Measurements from ENCODE around the gene PCNX1.
"Not testable (repeated sequence)": the region's sequence is repeated elsewhere in the genome, so short reads cannot be mapped to it uniquely, and the experiment has no call there.

Gene PCNX1

DNA sequence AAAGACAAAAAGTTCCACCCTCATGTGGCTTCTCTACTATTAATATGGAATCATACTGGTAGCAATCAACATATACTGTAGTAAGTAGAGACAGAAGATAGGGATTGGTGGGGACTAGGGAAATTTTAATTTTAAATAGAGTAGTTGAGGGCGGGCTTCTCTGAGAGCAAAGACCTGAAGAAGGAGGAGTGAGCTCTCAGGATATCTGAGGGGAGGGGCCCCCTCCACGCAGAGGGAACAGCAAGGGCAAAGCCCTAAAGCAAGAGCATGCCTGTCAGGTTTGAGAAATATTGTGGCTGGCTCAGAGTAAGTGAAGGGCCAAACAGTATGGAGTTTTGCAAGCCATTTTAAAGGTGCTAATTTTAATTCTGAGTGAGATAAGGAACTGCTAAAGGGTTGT, 64.3 kb downstream of the PCNX1 start:
- no peak for DNase-seq

DNA sequence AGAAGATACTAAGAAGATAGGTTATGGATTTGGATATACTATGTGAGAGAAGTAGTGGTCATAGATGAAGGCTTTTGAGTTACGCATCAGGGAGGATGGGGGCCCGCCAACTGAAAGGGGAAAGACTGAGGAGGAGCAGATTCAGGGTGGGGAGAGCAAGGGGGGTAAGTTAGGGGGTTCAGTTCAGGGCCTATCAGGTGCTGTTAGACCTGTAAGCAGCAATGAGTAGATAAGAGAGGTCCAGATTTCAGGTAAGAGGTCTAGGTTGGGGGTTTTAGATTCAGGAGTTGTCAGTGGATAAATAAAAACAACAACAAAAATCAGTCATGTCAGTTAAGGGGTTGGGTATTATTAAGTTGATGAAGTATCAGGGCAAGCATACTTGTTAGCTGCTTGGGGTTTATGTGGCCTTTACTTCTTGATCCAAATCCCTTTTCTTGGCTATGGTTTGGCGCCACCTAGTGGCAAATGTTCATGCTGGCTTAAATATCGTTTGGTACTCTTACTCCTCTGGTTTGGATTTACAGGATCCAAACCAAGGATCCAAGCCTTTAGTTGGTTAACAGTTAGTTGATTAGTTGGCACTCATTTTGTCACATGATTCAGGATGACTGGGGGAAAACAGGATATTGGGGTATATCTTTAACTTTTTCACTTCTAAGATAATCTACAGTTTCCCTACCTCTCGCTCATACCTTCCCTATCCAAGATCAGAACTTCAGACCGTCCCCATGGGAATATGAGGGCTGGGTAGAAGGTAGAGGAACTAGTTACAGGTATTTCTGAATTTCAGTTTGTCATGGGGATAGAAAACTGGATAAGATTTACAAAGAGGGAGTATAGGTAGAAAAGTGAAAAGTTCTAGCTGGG, 65.1 kb downstream of the PCNX1 start:
- peak; percentile 89 for DNase-seq

DNA sequence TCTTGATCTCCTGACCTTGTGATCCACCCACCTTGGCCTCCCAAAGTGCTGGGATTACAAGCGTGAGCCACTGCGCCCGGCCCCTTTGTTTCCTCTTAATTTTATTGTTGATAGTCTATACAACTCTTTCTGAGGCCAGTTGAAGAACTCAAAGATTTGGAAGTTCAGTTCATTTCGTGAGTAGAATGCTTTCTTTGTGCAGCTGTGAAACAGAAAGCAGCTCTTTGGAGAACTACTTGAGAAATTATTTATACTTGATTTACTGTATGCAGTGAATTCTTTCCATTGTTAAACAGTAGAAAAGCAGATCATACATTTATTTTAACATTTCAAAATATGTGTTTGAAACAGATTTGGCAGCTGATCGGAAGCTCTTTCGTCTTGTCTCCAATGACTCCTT, 69.3 kb downstream of the PCNX1 start:
- no peak for DNase-seq

DNA sequence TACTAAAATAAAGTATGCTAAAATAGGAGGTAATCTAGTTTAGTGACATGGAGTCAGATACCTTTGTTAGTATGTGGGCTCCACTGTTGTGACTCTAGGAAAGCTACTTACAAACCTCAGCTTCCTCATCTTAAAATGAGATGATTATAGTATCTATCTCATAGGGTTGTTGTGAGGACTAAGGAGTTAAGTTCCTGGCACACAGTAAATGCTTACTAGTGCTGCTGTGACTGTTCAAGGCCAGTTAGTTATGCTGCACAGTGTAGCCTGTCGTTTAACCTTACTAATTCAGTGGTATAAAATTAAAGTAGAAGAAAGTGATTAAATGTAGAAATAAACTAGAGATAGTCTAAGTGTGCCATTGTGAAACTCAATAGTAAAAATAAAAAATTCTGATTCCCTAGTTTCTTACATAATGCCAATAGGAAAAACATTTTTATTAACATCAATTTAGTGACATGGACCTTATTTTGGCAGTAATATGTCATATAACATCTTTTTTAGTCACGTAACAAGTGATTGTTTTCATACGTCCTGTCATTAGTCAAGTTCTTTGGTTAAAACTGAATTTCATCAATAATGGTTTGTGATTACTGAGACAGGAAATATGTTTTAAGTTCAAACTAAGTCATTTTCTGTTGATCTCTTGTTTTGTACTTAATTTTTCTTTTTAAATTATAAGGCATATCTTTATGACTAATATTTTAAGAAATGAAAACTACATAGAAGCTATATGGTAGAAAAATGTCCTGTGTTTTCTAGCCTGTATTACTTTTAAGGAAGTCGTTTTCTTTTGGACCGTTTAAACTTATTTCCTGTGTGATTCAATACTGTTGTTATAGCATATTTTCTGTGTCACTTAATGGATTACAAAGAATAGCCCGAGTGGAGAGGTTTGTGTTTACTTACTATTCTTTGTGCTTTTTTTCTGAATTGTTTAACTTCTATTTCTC, 74.0 kb downstream of the PCNX1 start:
- DNase-seq: no peak

DNA sequence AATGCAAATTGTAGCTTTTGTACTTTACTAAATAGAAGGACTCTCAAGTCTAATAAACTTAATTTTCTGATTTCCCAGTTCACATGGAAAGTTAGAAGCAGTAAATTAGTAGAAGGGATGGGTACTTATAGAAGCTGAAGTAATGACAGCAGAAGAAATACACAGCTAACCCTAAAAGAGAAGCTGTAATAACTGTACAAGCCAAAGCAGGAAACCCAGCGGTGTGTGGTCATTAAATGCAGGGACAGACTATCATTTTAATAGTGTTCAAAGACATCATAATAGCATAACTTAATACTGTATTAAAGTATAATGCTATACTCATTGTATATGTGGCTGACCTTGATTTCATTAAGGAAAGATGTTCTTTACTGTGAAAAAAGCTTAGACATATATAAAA, 74.9 kb downstream of the PCNX1 start:
- DNase-seq: no peak

DNA sequence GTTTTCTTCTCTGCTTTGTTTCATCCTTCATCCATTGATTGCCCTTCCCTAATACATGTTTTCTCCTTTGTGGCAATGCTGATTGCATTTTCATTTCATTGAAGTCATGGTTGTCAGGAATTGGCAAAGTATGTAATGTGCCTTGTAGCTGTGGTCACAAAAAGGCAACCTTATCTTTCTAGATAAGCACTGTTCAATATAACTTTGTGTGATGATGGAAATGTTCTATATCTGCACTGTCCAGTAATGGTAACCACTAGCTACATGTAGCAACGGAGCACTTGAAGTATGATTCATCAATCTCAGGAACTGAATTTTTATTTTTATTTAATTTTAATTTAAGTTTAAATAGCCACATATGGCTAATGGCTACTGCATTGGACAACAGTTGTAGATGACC, 79.8 kb downstream of the PCNX1 start:
- no peak for DNase-seq

DNA sequence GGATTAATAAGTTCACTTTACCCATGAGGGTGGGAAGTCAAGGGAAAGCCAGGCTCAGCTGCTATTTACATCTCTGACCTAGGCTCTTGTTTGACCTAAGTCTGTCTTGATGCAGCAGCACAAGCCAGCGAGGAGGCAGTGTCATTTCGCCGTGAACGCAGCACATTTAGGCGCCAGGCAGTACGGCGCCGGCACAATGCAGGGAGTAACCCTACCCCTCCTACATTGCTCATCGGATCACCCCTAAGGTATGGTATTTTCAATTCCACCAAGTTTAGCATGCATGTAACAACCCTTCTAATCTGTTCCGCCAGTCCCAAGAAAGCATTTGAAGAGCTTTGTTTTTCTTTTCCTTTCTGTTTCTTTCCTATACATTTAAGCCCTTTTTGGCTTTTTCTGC, 81.2 kb downstream of the PCNX1 start:
- peak; percentile 17 for DNase-seq

DNA sequence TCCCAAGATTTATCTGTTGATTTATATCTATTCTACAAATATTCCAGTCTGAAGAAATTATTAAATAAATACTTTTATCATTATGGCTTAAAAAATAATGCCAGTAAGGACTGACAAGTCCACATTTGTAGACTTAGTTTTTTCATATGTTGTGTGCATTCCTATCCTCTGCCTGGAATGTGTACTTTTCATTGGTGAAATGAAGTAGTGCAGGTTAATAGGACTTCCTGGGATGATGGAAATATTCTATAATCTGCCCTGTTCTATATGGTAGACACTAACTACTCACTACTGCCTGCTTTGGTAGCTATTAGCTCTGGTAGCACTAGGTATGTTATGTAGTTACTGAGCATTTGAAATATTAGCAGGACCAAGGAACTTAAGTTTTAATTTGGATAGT, 86.7 kb downstream of the PCNX1 start:
- DNase-seq: no peak

DNA sequence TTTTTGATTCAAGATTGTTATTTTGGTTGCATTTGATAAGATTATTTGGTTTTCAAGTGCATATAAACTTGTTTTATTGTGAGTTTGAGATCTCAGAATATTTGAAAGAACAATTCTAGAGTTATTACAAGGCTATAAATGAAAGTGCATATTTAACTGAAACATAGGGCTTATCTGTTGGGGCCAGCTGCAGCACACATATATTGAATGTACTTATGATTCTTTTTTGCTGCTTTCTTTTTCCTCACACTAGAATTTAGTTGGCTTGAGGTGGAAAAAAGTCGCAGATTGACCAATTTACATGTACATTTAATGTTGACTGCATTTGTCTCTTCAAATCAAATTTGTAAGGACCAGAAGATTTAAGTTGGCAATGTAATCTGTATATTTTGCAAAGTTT, 88.0 kb downstream of the PCNX1 start:
- DNase-seq: no peak

DNA sequence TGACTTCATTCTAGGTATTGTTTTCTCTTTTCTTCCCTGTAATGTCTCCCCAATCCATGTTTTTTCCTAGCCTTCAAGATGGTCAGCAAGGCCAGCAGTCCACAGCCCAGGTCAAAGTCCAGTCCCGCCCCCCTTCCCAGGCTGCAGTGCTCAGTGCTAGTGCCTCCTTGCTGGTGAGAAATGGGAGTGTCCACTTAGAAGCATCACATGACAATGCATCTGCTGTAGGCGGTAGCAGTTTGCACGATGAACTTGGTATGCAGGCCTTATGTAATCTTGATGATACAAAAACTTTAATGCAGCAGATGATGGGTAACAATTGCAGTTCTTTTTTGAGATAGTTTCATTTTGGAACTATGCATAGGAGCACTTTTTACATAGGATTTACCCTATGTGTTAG, 88.4 kb downstream of the PCNX1 start:
- DNase-seq: no peak

DNA sequence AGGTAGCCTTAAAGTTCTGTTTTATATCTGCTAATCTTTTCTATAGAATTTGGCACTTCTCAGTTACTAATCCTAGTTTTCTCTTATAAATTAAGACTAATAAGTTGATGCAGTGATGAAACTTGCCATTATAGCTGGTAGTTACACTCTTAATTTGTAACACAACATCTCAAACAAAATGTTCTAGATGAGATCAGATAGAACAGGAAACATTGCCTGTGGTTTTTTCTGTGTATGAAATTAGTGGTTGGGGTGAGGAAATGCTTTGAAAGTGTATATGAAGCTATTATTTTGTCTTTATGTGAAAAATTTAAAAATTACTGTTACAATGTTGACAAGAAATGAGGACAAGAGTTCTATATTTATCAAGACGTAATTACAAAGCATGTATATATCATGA, 91.9 kb downstream of the PCNX1 start:
- DNase-seq: no peak

DNA sequence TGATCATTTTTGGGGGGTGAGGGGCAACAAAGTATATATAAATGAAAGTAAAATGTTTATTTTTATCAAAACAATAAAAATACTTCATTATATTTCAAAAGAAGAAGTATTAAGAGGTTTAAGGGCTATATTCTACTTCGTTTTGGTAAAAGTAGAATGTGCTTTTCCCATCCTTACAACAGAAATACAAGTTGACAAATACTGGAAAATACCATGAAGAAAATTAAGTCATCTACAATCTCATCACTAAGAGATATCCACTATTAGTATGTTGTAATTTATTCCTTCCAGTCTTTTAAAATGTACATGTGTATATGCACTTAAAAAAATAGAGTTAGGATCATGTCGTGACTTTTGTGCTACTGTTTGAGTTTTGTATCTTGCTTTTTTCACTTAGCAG, 92.8 kb downstream of the PCNX1 start:
- DNase-seq: no peak

DNA sequence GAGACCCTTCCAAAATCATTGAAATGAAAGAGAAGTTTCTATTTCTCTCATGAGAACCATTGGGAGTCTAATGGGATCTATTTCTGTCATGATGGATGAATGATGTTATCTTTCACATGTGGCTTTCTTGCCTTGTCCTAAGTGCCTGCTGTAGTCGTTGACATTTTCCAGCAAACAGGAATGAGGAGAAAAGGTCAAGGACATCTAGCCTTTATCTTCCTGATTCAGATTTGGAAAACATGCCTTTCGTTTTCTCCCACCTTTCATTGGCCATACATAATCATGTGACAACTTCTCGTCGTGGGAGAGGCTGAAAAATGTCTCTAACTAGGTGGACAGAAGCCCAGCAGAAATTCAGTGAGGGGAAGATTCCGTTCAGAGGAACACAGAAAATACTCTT, 94.5 kb downstream of the PCNX1 start:
- DNase-seq: no peak

DNA sequence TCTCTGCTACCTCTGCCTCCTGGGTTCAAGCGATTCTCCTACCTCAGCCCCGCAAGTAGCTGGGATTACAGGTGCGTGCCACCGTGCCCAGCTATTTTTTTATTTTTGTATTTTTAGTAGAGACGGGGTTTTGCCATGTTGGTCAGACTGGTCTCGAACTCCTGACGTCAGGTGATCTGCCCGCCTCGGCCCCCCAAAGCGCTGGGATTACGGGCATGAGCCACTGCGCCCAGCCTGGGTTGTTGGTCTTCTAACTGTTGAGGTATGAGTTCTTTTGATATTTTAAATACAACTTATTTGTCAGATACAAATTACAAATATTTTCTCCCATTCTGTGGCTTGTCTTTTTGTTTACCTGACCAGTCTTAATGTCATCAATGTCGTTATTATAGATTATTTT, 95.9 kb downstream of the PCNX1 start:
- DNase-seq: no peak

DNA sequence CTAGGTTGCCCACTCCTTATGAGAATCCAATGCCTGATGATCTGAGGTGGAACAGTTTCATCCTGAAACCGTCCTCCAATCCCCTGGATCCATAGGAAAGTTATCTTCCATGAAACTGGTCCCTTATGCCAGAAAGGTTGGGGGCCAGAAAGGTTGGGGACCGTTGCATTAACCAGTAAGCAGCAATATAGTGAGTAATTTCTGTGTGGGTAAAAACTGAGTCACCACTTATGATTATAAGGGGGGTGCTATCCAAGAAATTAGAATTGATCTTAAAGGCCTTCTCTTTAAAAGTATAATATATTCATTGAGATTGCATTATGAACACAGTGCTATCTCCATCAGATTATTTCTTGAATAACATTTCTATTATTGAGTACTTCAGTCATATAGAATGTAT, 97.2 kb downstream of the PCNX1 start:
- DNase-seq: no peak

DNA sequence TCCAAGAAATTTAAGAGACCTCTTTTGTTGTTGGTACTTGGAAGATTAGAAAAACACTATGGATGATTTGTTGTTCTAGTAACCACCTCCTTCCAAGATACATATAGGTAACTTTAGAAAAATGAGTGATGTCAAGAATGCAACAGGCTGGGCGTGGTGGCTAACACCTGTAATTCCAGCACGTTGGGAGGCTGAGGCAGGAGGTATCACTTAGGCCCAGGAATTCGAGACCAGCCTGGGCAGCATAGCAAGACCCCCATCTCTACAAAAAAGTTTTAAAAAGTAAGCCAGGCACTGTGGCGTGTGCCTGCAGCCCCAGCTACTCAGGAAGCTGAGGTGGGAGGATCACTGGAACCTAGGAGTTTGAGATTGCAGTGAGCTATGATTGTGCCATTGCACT, 97.8 kb downstream of the PCNX1 start:
- no peak for DNase-seq

DNA sequence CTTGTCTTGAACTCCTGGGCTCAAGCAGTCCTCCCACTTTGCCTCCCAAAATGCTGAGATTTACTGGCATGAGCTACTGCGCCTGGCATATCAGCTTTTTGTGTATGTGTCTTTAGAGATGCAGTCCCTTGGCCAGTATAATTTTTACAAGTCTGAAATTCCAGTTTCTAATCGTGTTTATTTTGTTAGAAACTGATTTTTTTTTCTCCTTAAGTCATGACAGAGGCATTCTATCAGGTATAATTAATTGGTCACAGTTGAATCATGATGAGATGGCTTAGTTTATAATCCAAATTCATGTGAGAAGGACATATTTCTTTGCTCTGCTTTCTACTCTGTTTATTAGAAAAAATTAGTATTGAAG, 98.9 kb downstream of the PCNX1 start:
- DNase-seq: no peak

DNA sequence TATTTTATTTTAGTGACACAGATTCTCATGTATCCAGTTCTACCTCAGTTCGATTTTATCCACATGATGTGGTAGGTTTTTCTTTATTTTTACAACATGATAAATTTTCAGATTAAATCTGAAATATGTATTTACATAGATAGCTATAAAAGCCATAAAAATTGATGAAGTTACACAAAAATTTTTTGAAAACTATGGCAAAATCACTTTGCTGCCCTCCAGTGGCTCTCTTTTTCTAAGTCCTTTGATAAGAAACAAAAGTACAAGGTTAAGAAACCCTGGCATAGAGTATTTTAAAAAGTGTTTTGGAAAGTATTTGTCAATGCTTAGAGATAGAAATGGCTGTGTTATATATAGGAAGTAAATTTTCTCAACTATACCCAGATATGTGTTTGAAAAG, 104.2 kb downstream of the PCNX1 start:
- no peak for DNase-seq

DNA sequence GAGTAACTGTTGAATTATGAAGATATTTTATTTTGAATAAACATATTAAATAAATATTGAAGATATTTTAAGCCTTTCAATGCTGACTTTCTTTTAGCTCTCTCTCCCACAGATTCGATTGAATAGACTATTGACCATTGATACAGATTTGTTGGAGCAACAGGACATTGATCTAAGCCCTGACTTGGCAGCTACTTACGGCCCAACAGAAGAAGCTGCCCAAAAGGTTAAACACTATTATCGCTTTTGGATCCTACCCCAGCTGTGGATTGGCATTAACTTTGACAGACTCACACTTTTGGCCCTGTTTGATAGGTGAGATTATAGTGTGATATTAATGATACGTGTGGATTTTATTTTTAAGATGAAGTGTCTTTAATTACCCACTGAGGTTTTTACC, 105.6 kb downstream of the PCNX1 start:
- no peak for DNase-seq

DNA sequence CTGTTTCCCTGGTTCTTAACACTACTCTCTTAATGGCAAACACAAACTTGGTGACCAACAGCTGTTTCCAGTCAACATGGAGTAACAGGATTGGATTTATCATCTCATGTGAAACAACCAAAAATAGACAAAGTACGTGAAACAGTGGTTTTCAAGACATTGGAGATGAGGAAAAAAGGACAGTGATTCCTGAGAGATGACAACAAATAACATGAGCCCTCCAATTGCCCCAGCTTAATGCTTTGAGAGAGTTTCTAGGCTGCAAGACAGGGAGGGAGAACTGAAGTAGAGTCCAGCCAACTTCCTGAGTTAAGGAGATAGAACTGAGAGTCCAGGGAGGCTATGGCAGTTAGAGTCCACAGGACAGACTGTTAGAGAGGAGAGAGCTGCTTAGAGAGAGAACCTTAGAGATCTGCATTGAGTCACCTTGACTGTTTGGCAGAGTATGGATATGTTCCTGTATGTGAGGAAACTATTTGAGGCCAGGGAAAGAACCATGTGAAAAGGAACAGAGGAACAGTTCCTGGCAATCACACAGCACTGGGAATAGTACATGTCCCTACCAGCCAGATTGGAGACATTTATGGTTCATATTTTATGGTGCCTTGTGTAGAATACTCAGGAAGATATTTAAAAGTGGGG, 106.4 kb downstream of the PCNX1 start:
- DNase-seq: no peak

DNA sequence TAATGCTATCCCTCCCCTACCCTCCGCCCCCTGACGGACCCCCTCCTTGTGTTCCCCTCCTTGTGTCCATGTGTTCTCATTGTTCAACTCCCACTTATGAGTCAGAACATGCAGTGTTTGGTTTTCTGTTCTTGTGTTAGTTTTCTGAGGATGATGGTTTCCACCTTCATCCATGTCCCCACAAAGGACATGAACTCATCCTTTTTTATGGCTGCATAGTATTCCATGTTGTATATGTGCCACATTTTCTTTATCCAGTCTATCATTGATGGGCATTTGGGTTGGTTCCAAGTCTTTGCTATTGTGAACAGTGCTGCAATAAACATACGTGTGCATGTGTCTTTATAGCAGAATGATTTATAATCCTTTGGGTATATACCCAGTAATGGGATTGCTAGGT, 112.7 kb downstream of the PCNX1 start:
- not testable (repeated sequence) for DNase-seq

DNA sequence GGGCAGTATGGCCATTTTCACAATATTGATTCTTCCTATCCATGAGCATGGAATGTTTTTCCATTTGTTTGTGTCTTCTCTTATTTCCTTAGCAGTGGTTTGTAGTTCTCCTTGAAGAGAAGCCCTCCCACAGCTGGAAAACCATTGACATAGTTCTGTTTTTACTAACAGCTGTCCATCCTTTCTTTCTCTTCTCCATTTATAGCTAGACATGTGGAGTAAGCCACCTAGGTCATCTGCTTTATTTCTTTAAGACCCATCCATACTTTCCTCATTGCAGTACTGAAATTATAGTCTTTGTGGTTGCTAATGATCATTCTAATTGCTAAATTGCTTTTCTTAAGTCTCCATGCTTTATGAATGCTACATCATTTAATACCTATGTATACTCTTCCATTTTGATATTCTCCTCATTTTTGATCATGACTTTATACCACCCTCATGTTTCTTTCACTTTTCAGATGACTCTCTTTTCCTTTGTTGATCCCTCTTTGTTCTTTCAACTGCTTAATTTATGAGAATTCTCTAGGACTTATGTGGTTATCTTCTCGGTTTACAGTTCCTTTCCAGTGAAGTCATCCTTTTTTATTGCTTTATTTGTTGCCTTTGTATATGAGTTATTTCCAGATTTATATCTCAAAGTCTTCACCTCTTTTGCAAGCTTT, 114.2 kb downstream of the PCNX1 start:
- DNase-seq: no peak

Data from stimulated activated CD4-positive, alpha-beta T cell treated with anti-CD3 and anti-CD28 coated beads, Interleukin-15, amount 100 ng/mL, for 24 hours (primary cell).